NCI-H82 treated with DMSO at 0.1 percent for 48 hours (cell line): ENCODE results near the gene ZNF91.
"Not testable (repeated sequence)": the region's sequence is repeated elsewhere in the genome, so short reads cannot be mapped to it uniquely, and the experiment has no call there.

ENCODE experiments used
- DNase-seq: peaks from one replicate; lab custom pipeline; 2025; ENCODE audit not compliant: unreplicated experiment; lab: John Stamatoyannopoulos, UW

Gene ZNF91

GRCh38 chr19:23399443-23399842 lies 4.2 kb upstream of the ZNF91 start:
- DNase-seq = no peak

GRCh38 chr19:23395722-23396117 lies 449 bp upstream of the ZNF91 start:
- DNase-seq = not testable (repeated sequence)

- DNase-seq = no peak
Measured at GRCh38 chr19:23394511-23394910, 760 bp downstream of the ZNF91 start.

- no peak for DNase-seq
Measured at GRCh38 chr19:23393121-23393520, 2.1 kb downstream of the ZNF91 start.

- DNase-seq = no peak
Measured at GRCh38 chr19:23391236-23391635, 4.0 kb downstream of the ZNF91 start.

- DNase-seq = no peak
Measured at GRCh38 chr19:23385404-23385803, 9.9 kb downstream of the ZNF91 start.

GRCh38 chr19:23384858-23385257 lies 10.4 kb downstream of the ZNF91 start:
- DNase-seq = no peak

- DNase-seq = no peak
Measured at GRCh38 chr19:23384166-23384565, 11.1 kb downstream of the ZNF91 start.

GRCh38 chr19:23382955-23383354 lies 12.3 kb downstream of the ZNF91 start:
- DNase-seq = no peak

GRCh38 chr19:23381114-23381513 lies 14.2 kb downstream of the ZNF91 start:
- no peak for DNase-seq

GRCh38 chr19:23379671-23380070 lies 15.6 kb downstream of the ZNF91 start:
- not testable (repeated sequence) for DNase-seq

GRCh38 chr19:23378948-23379347 lies 16.3 kb downstream of the ZNF91 start:
- DNase-seq = no peak

GRCh38 chr19:23377276-23377675 lies 18.0 kb downstream of the ZNF91 start:
- no peak for DNase-seq

GRCh38 chr19:23366437-23366836 lies 28.8 kb downstream of the ZNF91 start:
- no peak for DNase-seq

- DNase-seq = not testable (repeated sequence)
Measured at GRCh38 chr19:23366031-23366430, 29.2 kb downstream of the ZNF91 start.

- DNase-seq = no peak
Measured at GRCh38 chr19:23365222-23365621, 30.0 kb downstream of the ZNF91 start.

- DNase-seq = not testable (repeated sequence)
Measured at GRCh38 chr19:23361843-23362242, 33.4 kb downstream of the ZNF91 start.

GRCh38 chr19:23351806-23352205 lies 43.5 kb downstream of the ZNF91 start:
- DNase-seq = no peak

GRCh38 chr19:23346696-23347095 lies 48.6 kb downstream of the ZNF91 start:
- DNase-seq = no peak

- DNase-seq = no peak
Measured at GRCh38 chr19:23345838-23346237, 49.4 kb downstream of the ZNF91 start.

- no peak for DNase-seq
Measured at GRCh38 chr19:23343434-23344010, 51.7 kb downstream of the ZNF91 start.

GRCh38 chr19:23328211-23328610 lies 67.1 kb downstream of the ZNF91 start:
- no peak for DNase-seq

GRCh38 chr19:23321953-23322549 lies 73.2 kb downstream of the ZNF91 start:
- DNase-seq = no peak
